Fibroblast of skin of back (primary cell): ENCODE results near the gene AGXT2.
"Not testable (repeated sequence)": the region's sequence is repeated elsewhere in the genome, so short reads cannot be mapped to it uniquely, and the experiment has no call there.

Experiments
- DNase-seq: peaks from one replicate; pipeline ENCODE4 v3.0.0-alpha.2; 2013

The AGXT2 gene

DNA sequence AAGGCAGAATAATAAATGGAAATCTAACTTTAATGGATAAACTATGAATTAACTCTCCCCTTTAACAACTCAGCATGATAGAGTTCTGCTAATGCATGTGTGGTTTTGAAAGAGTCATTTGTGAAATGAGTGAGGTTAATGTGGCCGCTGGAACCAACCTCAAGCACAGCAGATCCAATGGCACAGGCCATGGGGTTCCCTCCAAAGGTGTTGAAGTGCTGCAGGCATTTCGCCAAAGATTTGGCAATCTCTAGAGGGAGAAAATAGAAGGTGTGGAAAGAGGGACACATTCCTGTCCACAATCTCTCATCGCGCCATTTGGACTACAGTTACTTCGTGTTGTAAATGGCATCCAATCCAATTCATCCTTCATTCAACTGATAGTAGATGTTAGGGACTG is 35.0 kb downstream of the AGXT2 start:
- DNase-seq, result no peak

DNA sequence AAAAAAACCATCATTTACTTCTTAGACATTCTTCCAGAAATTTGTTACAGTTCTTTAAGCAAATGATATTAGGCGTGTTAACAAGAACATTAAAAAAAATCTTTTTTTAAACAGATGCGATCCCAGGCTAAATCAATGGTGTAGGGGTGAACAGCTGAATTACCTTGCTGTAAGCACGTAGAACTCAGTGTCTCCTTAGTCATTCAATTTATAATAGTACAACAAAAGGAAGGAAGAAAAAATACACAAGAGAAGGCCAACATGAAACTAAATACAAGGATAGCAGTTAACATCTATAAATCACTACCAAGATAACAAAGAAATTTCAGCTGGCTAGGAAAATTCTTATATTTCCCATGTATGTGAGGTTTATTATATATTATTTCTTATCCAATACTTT is 35.4 kb downstream of the AGXT2 start:
- no peak for DNase-seq

DNA sequence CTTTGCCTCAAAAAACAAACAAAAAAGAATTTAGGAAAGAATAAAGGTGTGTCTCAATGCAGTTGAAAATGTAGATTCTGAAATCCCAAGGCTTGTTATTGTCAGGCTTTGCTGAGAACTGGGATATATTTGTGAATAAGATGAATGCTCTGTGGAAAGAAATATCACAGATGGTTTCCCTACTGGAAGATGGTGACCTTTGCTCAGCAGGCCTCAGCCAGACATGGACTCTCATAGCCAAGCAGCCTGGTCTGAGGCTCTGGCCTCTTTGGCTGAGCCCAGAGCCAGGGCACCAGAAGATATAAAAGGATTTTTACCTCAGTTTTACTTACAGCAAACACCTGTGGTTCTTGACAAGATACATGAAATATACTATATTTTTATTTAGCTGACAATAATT is 37.1 kb downstream of the AGXT2 start:
- DNase-seq, result no peak

DNA sequence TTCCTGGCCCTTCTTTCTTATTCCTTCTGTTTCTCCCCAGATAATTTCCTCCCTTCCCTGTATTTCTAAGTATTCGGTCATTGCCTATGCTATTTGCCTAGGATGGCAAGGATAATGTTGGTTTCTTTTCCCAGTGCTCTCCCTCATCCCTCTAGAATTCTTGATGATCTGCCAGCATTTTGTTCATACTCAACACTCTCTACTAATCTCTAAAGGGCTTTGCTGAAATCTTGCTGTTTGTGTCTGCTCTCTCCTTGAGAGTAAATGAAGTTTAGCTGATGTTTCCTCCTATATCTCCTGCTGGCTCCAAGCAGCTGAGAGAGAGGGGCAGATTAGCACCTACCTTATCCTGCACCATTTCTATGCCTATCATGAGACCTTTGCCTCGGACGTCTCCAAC is 38.1 kb downstream of the AGXT2 start:
- peak; percentile 6 for DNase-seq

DNA sequence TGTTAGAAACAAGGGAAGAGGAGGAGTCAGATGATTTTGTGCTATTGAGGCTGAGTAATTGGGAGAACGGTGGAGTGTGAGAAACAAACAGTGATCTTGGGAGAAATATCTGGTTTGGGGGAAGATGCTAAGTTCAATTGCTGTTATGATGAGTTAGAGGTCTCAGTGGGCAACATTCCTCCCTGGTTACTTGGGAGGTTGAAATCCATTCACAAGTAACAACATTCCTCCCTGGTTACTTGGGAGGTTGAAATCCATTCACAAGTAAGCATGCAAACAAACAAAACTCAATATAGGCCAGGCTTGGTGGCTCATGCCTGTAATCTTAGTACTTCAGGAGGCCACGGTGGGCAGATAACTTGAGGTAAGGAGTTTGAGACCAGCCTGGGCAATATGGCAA is 38.7 kb downstream of the AGXT2 start:
- peak; percentile 19 for DNase-seq

DNA sequence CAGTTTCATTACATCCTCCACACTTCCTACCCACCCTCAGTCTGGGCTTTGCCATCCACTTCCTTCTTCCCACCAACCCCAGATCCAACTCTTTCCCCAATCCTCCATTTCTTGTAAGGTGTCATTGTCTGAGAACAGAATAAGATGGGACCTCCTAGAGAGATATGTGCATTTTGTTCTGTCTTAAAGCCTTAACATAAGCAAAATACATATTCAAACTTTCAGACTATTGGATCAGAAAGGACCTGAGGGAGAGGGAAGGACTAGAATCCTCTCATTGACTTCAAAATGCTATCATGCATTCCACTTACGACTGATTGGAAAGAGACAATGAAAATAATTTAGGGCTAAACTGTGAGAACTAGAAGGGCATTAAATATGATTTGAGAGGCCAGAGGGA is 43.0 kb downstream of the AGXT2 start:
- no peak for DNase-seq

DNA sequence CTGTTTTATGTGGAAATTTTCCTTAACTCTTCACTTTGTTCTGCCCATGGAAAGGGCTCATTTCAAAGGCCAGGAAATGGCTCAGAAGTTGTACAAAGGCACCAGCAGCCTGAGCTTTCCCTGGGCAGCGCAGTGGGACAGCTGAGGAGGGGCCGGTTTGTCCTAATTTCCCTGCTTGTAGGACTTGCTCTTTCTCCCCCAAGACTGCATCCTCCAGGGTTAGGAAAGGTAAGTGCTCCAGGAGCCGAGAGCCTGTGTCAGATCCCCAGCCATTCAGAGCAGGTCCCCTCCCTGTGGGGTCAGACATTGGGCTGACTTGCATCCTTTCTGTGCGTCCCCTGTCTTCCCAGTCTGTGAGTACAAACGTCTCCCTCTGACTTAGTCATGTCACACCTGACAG is 43.5 kb downstream of the AGXT2 start:
- DNase-seq, result no peak

DNA sequence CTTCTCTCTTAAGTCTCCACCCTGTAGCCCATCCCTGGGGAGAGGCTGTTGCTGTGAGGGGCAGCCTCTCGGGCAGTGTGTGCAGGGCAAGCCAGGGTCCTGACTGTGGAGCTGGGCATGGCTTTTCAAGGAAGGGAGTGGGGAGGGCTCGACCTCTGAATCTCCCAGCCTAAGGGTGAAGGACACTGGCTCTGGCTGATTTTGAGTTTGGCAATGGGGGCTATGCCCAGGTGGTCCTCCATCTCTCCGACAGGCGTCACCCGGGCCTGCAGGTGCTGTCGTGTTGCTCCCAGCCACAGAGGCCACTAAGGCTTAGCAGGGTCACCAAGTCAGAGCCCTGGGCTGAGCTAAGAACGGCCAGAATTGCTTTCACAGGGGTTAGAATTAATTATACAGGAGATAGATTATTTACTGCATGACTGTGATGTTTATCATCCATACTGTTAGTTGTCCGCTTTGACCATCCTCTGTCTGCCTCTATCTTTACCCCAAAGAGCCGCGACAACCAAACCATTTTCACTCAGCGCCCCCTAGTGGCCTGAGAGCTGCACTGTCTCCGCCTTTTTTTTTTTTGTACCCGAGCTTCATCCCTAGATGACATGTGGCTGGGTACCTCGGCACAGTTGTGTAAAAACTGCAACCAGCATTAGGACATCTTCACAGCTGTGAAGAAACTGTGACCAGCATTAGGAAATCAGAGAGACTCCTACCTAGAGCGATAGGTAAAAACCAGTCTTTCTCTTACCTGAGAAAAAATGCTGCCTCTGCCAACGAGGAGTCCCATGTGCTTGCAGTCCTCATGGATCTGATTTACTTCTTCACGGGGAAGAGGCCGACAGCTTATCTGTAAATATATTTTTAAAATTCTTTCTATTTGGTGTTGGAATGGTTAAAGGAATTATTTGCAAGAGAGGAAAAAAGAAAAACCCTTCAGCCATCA is 44.5 kb downstream of the AGXT2 start:
- peak; percentile 54 for DNase-seq

DNA sequence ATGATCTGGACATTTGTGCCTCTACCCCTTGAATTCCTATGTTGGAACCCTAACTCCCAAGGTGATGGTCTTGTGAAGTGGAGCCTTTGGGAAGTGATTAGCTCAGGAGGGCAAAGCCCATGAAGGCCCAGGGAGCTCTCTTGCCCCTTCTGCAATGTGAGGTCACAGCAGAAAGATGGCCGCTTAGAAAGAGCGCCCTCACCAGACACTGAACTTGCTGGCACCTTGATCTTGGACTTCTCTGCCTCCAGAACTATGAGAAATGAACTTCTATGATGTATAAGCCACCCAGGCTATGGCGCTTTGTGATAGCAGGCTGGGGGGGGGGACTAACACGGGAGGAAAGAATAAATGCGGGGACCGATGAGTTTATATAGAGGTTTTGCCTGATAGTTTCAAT is 45.3 kb downstream of the AGXT2 start:
- DNase-seq, result no peak

DNA sequence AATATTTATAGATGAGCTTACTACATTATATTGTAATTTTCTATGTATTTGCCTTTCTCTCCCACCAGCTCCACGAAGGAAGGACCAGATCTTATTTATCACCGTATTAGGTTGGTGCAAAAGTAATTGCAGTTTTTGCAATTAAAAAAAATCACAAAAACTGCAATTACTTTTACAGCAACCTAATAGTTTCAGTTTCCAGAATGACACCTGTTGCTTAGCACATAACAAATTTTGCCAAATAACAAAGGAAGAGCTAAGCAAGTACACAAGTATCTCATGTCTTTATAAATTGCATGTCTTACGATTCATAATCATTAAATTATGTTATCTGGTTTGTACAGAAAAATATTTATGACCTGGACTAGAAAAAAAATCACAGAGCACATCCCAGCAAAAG is 45.9 kb downstream of the AGXT2 start:
- DNase-seq, result no peak

DNA sequence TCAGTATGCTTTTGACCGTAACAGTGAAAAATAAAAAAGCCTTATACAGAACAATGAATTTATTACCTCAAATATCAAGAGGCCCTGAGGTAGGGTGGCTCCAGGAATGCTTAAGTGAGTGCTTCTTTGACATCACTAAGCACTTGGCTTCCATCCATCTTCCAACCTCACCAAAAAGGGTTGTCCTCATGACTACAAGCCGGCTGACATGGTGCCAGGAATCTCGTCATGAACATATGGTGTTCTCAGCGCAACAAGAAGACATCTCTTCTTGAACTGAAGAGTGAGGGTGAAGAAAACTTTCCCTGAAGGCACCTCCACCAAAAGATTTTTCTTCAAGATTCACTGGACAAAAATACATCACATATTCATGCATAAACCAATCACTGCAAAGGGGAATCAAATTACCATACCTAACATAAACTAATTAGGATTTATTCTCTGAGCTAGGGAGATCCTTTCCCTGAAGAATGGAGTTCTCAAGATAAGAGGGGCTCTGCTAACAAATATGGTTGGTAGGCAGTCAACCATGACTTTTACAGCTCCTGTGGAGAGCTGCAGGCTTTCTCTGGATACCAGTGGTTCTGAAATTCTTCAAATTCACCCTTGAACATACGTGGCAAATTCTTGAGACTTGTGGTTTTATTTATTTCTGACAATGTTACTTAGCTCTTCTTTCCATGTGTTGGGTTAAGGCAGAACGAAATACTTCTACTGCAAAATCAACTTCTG is 49.5 kb downstream of the AGXT2 start:
- DNase-seq, result peak; percentile 49

DNA sequence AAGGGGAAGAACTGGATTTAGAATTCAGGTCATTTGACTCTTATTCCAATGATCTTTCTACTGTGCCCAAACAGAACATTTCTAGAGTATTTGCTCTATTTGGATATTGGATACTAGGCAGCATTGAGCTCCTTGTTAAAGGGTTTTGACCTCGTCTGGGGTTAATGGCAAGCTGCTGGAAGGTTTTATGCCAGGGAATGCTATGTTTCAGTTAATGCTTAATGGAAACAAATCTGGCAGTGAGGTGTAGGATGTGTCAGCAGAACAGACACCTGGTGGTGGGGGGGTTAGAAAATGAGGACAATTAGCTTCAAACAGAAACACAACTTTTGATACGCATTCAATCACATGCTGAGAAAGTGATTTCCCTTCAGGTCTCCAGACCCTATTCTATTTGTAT is 51.5 kb downstream of the AGXT2 start:
- DNase-seq, result no peak

DNA sequence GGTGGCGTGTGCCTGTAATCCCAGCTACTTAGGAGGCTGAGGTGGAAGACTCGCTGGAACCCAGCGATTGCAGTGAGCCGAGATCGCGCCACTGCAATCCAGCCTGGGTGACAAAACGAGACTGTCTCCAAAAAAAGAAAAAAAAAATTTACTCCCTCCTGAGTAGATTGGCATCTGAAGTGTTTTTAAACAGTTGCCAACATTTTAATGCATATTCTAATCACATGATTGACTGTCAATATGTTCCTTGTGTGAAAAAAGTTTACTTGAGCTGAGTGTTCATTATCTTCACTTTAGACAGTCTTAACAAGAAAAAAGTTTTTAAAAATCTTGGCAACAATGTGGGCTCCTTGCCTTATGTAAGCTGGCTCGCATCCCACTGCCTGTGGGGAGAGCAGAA is 53.8 kb downstream of the AGXT2 start:
- no peak for DNase-seq

DNA sequence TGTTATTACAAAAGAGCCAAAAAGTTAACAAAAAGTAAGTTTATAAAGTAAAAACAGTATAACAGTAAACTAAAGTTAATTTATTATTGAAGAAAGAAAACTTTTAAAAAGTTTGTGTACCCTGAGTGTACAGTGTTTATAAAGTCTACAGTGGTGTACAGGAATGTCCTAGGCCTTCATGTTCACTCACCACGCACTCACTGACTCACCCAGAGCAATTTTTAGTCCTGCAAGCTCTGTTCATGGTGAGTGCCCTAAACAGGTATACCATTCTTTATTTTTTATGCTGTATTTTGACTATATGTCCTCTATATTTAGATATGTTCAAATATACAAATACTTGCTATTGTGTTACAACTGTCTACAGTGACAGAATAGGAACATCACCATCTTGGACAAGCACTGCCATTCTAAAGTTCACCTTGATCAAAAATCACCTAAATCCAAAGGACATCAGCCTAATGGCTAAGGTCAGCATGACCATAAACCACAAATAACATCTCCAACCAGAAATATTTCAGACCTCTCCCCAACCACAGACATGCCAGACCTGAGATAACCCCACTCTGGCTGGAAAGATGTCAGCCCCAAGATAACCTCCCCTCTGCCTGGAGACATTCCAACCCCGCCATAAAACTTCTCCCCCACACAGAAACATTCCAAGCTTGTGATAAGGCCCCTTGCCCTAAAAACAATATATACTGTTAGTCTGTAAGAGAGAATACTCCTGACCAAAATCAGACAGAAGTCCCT is 56.1 kb downstream of the AGXT2 start:
- DNase-seq, result peak; percentile 9

DNA sequence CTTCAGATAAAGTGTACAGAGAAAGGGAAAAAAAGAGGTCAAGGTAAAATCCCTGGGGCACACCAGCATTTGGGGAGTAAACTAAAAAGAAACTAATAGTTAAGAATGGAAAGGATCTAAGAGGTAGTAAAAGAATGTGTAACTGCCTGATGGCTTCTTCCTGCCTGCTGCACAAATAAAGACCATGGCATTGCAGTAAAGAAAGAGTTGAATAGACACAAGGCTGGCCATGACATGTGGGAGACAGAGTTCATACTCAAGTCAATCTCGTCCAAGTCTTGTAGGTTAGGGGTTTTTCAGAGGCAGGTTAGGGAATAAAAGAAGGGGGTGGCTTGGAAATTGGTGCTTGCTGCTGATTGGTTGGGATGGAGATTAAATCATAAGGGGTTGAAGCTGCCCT is 60.8 kb downstream of the AGXT2 start:
- DNase-seq, result no peak

DNA sequence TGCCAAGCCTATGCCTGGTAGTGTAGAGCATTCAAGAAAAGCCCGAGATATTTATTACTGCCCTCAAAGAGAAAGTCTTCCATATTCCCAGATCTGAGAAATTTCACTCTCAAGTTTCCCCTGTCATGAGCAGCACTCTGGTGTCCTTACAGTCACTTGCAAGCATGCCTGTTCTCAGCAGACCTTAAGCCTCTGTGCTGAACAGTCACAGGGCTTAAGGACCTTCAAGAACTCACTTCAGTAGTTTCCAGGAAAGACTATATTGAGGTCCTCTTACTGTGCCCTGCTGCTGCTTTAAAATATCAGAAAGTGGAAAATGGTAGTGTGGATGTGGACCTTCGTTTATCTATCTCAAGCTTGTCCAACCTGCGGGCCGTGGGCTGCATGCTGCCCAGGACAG is 64.9 kb downstream of the AGXT2 start:
- DNase-seq, result no peak

DNA sequence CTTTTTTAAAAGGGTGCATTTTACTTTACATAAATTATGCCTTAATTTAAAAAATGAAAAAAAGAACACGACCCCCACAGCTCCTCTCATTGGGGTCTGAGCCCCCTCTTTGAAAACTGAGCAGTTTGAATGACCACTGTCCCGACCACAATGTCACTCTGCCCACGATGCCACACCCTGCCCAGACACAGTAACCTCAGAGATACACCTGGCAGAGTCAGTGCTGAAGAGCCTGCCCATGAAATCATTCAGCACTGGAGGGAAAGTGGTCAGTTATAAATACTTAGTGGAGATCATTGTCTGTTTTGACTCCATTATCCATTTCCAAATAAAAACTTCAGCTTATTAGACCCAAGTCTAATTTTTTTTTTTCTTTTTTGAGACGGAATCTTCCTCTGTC is 69.1 kb downstream of the AGXT2 start:
- DNase-seq, result no peak

DNA sequence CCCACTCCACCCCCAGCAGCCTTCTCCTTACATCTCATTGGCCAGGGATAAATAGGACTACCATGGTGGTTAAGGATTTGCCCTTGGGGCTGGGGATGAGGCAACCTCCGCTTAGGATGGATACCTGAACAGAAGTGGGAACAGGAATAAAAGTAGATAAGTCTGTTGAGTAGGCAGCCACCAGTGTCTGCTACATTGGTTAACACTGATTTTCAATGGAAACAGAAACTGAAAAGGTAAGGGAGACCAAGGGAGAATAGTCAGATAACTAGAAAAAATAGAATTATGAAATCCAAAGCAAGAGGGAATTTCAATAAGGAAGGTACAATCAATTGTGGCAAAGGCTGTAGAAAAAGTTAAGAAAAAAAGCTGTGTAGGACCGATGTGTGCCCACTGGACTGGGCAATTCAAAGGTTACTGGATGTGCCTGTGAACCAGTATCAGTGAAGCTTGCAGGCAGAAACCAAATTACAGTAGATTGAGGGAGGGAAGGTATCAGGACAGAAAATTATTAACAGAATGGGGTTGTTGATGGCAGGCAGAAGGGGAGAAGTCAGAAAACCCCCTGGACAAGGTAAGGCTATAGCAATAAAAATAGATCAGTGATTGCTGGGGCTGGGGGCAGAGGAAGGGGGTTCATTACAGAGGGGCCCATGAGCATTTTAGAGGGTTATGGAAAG is 69.7 kb downstream of the AGXT2 start:
- no peak for DNase-seq

DNA sequence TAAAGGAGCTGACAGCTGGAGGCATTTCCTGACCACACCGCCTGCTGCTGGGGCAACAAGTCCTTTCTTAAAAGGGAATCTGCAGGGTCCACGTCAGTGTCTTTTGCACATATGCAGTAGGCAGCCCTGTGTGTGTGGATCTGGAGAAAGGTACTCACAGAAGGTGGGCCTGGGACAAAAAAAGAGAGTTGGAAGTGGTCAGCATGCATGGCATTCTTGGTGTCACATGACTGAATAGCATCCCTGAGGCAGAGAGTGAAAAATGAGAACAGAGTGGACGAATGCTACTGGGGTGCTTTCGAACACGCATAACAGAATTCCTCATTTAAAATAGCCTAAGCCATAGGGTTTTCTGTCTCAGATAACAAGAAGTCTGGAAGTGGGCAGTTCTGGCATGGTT is 71.4 kb downstream of the AGXT2 start:
- DNase-seq, result no peak

DNA sequence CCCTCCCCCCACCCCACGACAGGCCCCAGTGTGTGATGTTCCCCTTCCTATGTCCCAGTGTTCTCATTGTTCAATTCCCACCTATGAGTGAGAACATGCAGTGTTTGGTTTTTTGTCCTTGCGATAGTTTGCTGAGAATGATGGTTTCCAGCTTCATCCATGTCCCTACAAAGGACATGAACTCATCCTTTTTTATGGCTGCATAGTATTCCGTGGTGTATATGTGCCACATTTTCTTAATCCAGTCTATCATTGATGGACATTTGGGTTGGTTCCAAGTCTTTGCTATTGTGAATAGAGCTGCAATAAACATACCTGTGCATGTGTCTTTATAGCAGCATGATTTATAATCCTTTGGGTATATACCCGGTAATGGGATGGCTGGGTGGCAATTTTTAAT is 76.1 kb downstream of the AGXT2 start:
- DNase-seq, result not testable (repeated sequence)

DNA sequence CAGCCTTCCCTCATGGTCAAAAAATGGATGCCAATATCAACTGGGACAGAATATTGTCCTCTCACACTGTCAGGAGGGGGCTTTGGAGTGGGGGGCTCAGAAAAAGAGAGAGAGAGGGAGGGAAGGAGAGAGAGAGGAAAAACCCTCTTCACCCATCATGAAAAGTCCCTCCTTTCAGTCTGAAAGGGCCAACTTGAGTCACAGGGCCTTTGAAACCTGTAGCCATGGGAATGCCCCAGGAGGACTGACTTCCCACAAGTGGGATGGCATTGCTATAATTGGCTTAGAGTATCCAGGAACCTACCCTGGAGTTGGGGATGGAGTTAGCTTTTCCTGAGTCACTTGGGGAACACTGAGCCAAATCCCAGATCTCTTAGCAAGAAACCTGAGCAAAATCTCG is 77.2 kb downstream of the AGXT2 start:
- no peak for DNase-seq

DNA sequence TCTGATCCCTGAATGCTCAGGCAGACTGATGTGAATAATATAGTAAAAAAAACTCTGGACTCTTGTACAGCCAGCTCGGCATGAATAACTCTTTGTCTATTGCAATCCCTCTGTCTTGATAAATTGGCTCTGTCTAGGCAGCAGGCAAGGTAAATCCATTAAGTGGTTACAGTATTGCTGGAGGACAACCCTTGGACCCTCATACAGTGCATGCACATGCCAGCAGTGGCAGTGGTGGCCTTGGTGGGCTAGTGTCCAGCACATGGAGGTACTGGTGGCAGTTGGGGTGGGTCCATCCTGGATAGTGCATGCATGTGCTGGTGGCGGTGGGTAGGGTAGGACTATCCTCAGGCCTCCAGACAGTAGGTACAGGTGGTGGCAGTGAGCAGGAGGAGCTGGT is 79.5 kb downstream of the AGXT2 start:
- DNase-seq, result no peak

DNA sequence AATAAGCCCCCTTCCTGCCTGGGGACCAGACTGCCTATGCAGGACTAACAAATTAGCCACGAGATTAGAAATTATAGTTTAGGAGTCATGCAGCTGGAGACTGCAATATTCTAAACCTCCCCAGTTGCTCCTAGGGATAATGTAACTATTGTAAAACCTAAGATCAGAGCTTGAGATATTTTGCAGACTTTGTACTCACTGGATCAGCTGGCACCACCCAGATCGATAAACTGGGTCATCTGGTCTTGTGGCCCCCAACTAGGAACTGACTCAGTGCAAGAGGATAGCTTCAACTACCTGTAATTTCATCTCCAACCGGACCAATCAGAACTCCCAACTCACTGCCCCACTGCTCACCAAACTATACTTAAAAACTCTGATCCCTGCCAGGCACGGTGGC is 80.2 kb downstream of the AGXT2 start:
- DNase-seq, result no peak
